Panc1 (cell line): ENCODE data around the gene LINGO1.

Source experiments
- POLR2AphosphoS5 ChIP-seq: IDR thresholded peaks from 2 replicates; pipeline ENCODE4 v1.6.1; 2012; ENCODE audit warnings: mild to moderate bottlenecking, low read depth, low read length, moderate library complexity
- TF ChIP-seq, protein P1 (sequence below): fragments of 450-650 bp; IDR thresholded peaks from 2 replicates; pipeline ENCODE4 v1.5.1; 2017; ENCODE audit warnings: mild to moderate bottlenecking

DNA sequence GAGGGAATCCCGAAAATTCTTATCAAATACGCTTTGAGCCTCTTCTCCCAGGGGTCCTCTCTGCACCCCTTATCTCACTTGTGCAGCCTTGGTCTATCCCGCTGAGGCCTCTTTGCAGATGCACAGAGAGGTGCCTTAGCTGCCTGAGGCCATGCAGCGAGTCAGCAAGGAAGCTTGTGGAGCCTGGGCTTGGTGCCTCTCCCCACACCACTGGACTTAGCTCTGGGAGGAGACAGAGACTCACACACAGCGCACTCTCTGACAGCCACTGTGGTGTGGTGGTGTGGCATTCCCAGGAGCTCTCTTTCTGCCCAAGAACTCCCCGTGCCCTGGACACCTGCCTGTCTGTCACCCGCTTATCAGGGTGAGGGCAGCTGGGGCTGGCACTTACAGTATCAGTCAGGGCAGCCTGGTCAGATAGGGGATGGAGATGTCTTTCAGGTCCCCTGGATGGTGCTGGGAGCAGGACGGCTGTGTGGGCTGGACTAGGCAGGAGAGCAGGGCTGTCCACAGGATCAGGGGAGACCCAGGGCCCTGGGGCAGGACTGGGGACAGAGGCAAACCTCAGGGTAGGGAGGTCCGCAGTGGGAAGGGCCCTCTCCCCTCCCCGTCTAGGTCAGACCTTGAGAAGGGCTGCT is 10.2 kb upstream of the LINGO1 start:
- TF ChIP-seq, protein P1, sequence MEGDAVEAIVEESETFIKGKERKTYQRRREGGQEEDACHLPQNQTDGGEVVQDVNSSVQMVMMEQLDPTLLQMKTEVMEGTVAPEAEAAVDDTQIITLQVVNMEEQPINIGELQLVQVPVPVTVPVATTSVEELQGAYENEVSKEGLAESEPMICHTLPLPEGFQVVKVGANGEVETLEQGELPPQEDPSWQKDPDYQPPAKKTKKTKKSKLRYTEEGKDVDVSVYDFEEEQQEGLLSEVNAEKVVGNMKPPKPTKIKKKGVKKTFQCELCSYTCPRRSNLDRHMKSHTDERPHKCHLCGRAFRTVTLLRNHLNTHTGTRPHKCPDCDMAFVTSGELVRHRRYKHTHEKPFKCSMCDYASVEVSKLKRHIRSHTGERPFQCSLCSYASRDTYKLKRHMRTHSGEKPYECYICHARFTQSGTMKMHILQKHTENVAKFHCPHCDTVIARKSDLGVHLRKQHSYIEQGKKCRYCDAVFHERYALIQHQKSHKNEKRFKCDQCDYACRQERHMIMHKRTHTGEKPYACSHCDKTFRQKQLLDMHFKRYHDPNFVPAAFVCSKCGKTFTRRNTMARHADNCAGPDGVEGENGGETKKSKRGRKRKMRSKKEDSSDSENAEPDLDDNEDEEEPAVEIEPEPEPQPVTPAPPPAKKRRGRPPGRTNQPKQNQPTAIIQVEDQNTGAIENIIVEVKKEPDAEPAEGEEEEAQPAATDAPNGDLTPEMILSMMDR = no peak
- no peak for TF ChIP-seq POLR2AphosphoS5
